Fibroblast of lung (primary cell): ENCODE data around the gene THOC3. TPM values are rescaled to one million over a fixed set of nuclear protein-coding genes. Genes with fewer than 3 reads are reported as not detected.
A peak's percentile ranks its signal among the peaks of the same experiment; 100 is the strongest.
"Not testable (repeated sequence)": the region's sequence is repeated elsewhere in the genome, so short reads cannot be mapped to it uniquely, and the experiment has no call there.

Source experiments
- DNase-seq, 2 donors: peaks; one replicate each; pipeline versions ENCODE4 v3.0.0 to v3.0.0-alpha.2; 2010; ENCODE audit warnings: low read depth in 2 of 2
- H2AFZ ChIP-seq: 2 replicates; pipeline ENCODE4 v1.5.1; 2012; ENCODE audit warnings: low read length, control low read depth, inconsistent platforms
- H3K27ac ChIP-seq: 2 replicates; pipeline ENCODE4 v1.5.1; 2011; ENCODE audit warnings: low read length, control low read depth; ENCODE audit not compliant: insufficient read depth
- H3K27me3 ChIP-seq: 2 replicates; pipeline ENCODE4 v1.5.1; 2011; ENCODE audit warnings: mild to moderate bottlenecking, low read length; ENCODE audit not compliant: control insufficient read depth, insufficient read depth
- H3K36me3 ChIP-seq: 2 replicates; pipeline ENCODE4 v1.5.1; 2011; ENCODE audit warnings: low read length; ENCODE audit not compliant: control insufficient read depth, insufficient read depth
- H3K4me1 ChIP-seq: 2 replicates; pipeline ENCODE4 v1.5.1; 2011; ENCODE audit warnings: low read length; ENCODE audit not compliant: control insufficient read depth, insufficient read depth; ENCODE audit errors: extremely low read depth
- H3K4me2 ChIP-seq: 2 replicates; pipeline ENCODE4 v1.5.1; 2011; ENCODE audit warnings: low read length, control low read depth; ENCODE audit not compliant: insufficient read depth; ENCODE audit errors: extremely low read depth
- H3K4me3 ChIP-seq, 4 experiments: fragments of 200-600 bp in 1 of 4; sonication (generic) in 1 of 4; replicated peaks in 1 of 4; 2 replicates each; pipeline ENCODE4 v1.5.1; 2011 to 2016; ENCODE audit warnings: low read length in 4 of 4, low read depth in 3 of 4, mild to moderate bottlenecking in 3 of 4, control low read depth in 2 of 4, inconsistent platforms in 1 of 4, mixed read lengths in 1 of 4; ENCODE audit not compliant: insufficient read depth in 1 of 4; ENCODE audit errors: control extremely low read depth in 1 of 4
- H3K79me2 ChIP-seq: 2 replicates; pipeline ENCODE4 v1.5.1; 2012; ENCODE audit warnings: mild to moderate bottlenecking, low read length, inconsistent platforms; ENCODE audit not compliant: control insufficient read depth, insufficient read depth
- H3K9ac ChIP-seq: 2 replicates; pipeline ENCODE4 v1.5.1; 2011; ENCODE audit warnings: mild to moderate bottlenecking, low read length, control low read depth; ENCODE audit not compliant: insufficient read depth
- H3K9me3 ChIP-seq: 2 replicates; pipeline ENCODE4 v1.5.1; 2012; ENCODE audit warnings: low read depth, low read length; ENCODE audit not compliant: control insufficient read depth, insufficient read depth
- H4K20me1 ChIP-seq: 2 replicates; pipeline ENCODE4 v1.5.1; 2011; ENCODE audit warnings: low read length; ENCODE audit not compliant: control insufficient read depth, insufficient read depth; ENCODE audit errors: extremely low read depth
- polyA minus RNA-seq: library from RNA; depleted of rRNA, polyadenylated mRNA; stranded (reverse); fragments of >200 nt; gene quantifications from 2 replicates; pipeline ENCODE4 v1.2.3, GENCODE V29; 2011; ENCODE audit warnings: low replicate concordance
- polyA plus RNA-seq, 2 donors: library from polyadenylated mRNA; depleted of rRNA in 1 of 2; stranded (reverse) in 1 of 2; unstranded in 1 of 2; fragments of >200 nt; gene quantifications; 2 replicates each; pipeline ENCODE4 v1.2.1, GENCODE V29; 2011 to 2012; ENCODE audit warnings: missing spikeins in 1 of 2
- total RNA-seq: library from RNA; depleted of rRNA; stranded (reverse); fragments of >200 nt; gene quantifications from 2 replicates; pipeline ENCODE4 v1.2.1, GENCODE V29; 2014

Gene THOC3
- total RNA-seq (14.4 and 29.6 TPM in 2 replicates), polyA plus RNA-seq (25.2 and 60.1 TPM in 2 replicates), polyA minus RNA-seq (3.3 and 16.9 TPM in 2 replicates)
- 12.5 and 36.5 TPM in 2 replicates for polyA plus RNA-seq (2012)

- Histone ChIP-seq H3K9ac (peak within 1 kb of the TSS; percentile 30), H3K4me2 (peak within 1 kb of the TSS; percentile 25), H3K4me3 (peak within 1 kb of the TSS; percentile 48 to 68 (median 56)), H2AFZ (peak within 1 kb of the TSS; percentile 73)
- not testable (repeated sequence) for H3K9me3 ChIP-seq, H3K79me2 ChIP-seq, H3K27me3 ChIP-seq, H3K4me1 ChIP-seq, H3K36me3 ChIP-seq, H4K20me1 ChIP-seq, H3K27ac ChIP-seq
- peak; percentile 66 to 73 for DNase-seq
Measured at GRCh38 chr5:175967471-175968372, at the start of gene THOC3. Gene THOC3 (minus strand): TSS chr5:175968315. CDS start chr5:175968208, 107 bp downstream.

GRCh38 chr5:176017324-176017723, 49.2 kb upstream of the THOC3 start:
- not testable (repeated sequence) for H3K27me3 ChIP-seq, H2AFZ ChIP-seq, H3K4me3 ChIP-seq, DNase-seq, H3K9ac ChIP-seq, H3K4me1 ChIP-seq, H3K79me2 ChIP-seq, H4K20me1 ChIP-seq, H3K27ac ChIP-seq, H3K9me3 ChIP-seq, H3K36me3 ChIP-seq, H3K4me2 ChIP-seq

- H3K36me3 ChIP-seq, H3K27ac ChIP-seq, H4K20me1 ChIP-seq, H3K79me2 ChIP-seq, H3K9me3 ChIP-seq, H3K27me3 ChIP-seq, H3K9ac ChIP-seq, H3K4me3 ChIP-seq, H3K4me1 ChIP-seq, H3K4me2 ChIP-seq, DNase-seq, H2AFZ ChIP-seq: not testable (repeated sequence)
Measured at GRCh38 chr5:176014360-176014759, 46.2 kb upstream of the THOC3 start.

GRCh38 chr5:176011088-176011487, 43.0 kb upstream of the THOC3 start:
- not testable (repeated sequence) for H3K9me3 ChIP-seq, H3K36me3 ChIP-seq, DNase-seq, H3K79me2 ChIP-seq, H3K27ac ChIP-seq, H3K9ac ChIP-seq, H2AFZ ChIP-seq, H4K20me1 ChIP-seq, H3K4me3 ChIP-seq, H3K4me2 ChIP-seq, H3K4me1 ChIP-seq, H3K27me3 ChIP-seq

GRCh38 chr5:176010202-176010601, 42.1 kb upstream of the THOC3 start:
- H3K79me2 ChIP-seq, H3K27ac ChIP-seq, H3K9ac ChIP-seq, H3K4me3 ChIP-seq, H3K27me3 ChIP-seq, H3K4me2 ChIP-seq, H4K20me1 ChIP-seq, H3K4me1 ChIP-seq, H3K36me3 ChIP-seq, DNase-seq, H3K9me3 ChIP-seq, H2AFZ ChIP-seq: not testable (repeated sequence)

GRCh38 chr5:176007220-176007619, 39.1 kb upstream of the THOC3 start:
- H2AFZ ChIP-seq, H3K79me2 ChIP-seq, H3K27ac ChIP-seq, H4K20me1 ChIP-seq, H3K36me3 ChIP-seq, DNase-seq, H3K9ac ChIP-seq, H3K9me3 ChIP-seq, H3K27me3 ChIP-seq, H3K4me1 ChIP-seq, H3K4me2 ChIP-seq, H3K4me3 ChIP-seq: not testable (repeated sequence)
